Heart left ventricle (tissue), 16 donors: ENCODE measurements around the gene EVI5L. TPM values are rescaled to one million over a fixed set of nuclear protein-coding genes. Genes with fewer than 3 reads are reported as not detected.

ENCODE experiments used
- ATAC-seq, 4 donors: fragments of 200-7000 bp; cut with Tn5 transposase; one replicate each; pipeline ENCODE4 v1.9.1; 2020 to 2022; ENCODE audit warnings: moderate library complexity in 4 of 4, mild to moderate bottlenecking in 3 of 4, moderate number of reproducible peaks in 1 of 4
- DNase-seq, 5 donors: peaks; one replicate each; pipeline ENCODE4 v3.0.0-alpha.2; 2020
- H3K27ac ChIP-seq, 12 donors: fragments of 200-600 bp; sonication (generic) in 4 of 12; one replicate each; pipeline versions ENCODE4 v1.5.0 to v1.8.0; 2016 to 2022; ENCODE audit warnings: mild to moderate bottlenecking in 2 of 12
- H3K27me3 ChIP-seq, 9 donors: fragments of 200-600 bp; sonication (generic) in 2 of 9; one replicate each; pipeline versions ENCODE4 v1.5.1 to v1.8.0; 2016 to 2022; ENCODE audit warnings: mild to moderate bottlenecking in 3 of 9
- H3K36me3 ChIP-seq, 9 donors: fragments of 200-600 bp; sonication (generic) in 2 of 9; one replicate each; pipeline versions ENCODE4 v1.5.0 to v1.8.0; 2018 to 2022; ENCODE audit warnings: mild to moderate bottlenecking in 2 of 9
- H3K4me1 ChIP-seq, 12 donors: fragments of 200-600 bp; sonication (generic) in 4 of 12; one replicate each; pipeline versions ENCODE4 v1.5.0 to v1.8.0; 2016 to 2022; ENCODE audit warnings: mild to moderate bottlenecking in 3 of 12
- H3K4me3 ChIP-seq, 12 donors: fragments of 200-600 bp; sonication (generic) in 4 of 12; one replicate each; pipeline versions ENCODE4 v1.5.0 to v1.8.0; 2017 to 2022; ENCODE audit warnings: mild to moderate bottlenecking in 9 of 12, moderate library complexity in 4 of 12
- H3K9me3 ChIP-seq, 12 donors: fragments of 200-600 bp; sonication (generic) in 4 of 12; one replicate each; pipeline versions ENCODE4 v1.5.0 to v1.8.0; 2016 to 2022; ENCODE audit warnings: mild to moderate bottlenecking in 1 of 12
- POLR2A ChIP-seq, 2 donors: fragments of 450-650 bp; IDR thresholded peaks; one replicate each; pipeline ENCODE4 v1.6.1; 2017; ENCODE audit warnings: antibody characterized with exemption in 2 of 2, mild to moderate bottlenecking in 2 of 2, moderate library complexity in 2 of 2
- WGBS, 4 donors: extraction: QIAGEN DNeasy Blood & Tissue Kit in 2 of 4; methylation state at CpG; one replicate each; pipeline versions ENCODE4 v1.1.5 to v1.1.7; 2013 to 2018; 5-methylcytosine and 5-hydroxymethylcytosine counted together
- intact Hi-C, 10 donors: fragments of 100-400 bp; cut with DNase I; formaldehyde crosslinking; loops; one replicate each; pipeline versions ENCODE4 v1.11.1 to v1.14.2; 2022
- polyA plus RNA-seq, 2 donors: library from polyadenylated mRNA; stranded (reverse); fragments of 200-250 nt; gene quantifications; one replicate each; pipeline ENCODE4 v1.2.3, GENCODE V29; 2013
- total RNA-seq, 9 donors: library from RNA; depleted of rRNA in 2 of 9; stranded (reverse); fragments of >200 nt in 2 of 9; fragmentation: NEBNext Ultra II Directional in 3 of 9; extraction: Animal tissue kit (Norgen Biotek cat#: 25700) in 3 of 9; gene quantifications; one replicate each; pipeline versions ENCODE4 v1.1.0 to v1.2.4, GENCODE V29; 2016 to 2023
- TF ChIP-seq, protein P1 (sequence below), 12 donors: fragments of 200-600 bp; sonication (generic) in 4 of 12; IDR thresholded peaks; one replicate each; pipeline versions ENCODE4 v1.5.0 to v1.8.0; 2018 to 2022; ENCODE audit warnings: antibody characterized with exemption in 12 of 12, mild to moderate bottlenecking in 5 of 12
- donor health status: ischemic (EF 13 %, LVEDD 7.1; RV severe dilation, severe dysfunction).
- donor health status: healthy with polysubstance abuse.
- donor health status: DM: no; HTN: yes; CAD: no.
- donor health status: DM: no; HTN: no; CAD: no.
- donor health status: ischemic (EF 25% LVEDD 6.9; RV normal size, moderate dysfunction).
- donor health status: ischemic (EF 25% LVEDD 5.7; RV mildly dilated, moderate dysfunction).
- donor health status: healthy.
- donor health status: DM: yes; HTN: yes; CAD: no.
- donor health status: ischemic (EF 35%, LVEDD 5.7; RV mildly dilated, moderate dysfunction).
- donor health status: nonischemic (EF 11% LVEDD 7.7; RV severe dilation, severe dysfunction).
- donor health status: DM: yes; HTN: yes; CAD: no.
- donor health status: PGD.
- donor health status: ischemic (EF 29% LVEDD 5.4; RV normal size, mild dysfunction).
- donor health status: nonischemic (EF 23%, LVEDD 6.1; RV moderate dilation, normal function).

EVI5L gene
- total and polyA plus RNA-seq, 11 donors, result 18.2 to 41.9 (median 22.1) TPM

DNA sequence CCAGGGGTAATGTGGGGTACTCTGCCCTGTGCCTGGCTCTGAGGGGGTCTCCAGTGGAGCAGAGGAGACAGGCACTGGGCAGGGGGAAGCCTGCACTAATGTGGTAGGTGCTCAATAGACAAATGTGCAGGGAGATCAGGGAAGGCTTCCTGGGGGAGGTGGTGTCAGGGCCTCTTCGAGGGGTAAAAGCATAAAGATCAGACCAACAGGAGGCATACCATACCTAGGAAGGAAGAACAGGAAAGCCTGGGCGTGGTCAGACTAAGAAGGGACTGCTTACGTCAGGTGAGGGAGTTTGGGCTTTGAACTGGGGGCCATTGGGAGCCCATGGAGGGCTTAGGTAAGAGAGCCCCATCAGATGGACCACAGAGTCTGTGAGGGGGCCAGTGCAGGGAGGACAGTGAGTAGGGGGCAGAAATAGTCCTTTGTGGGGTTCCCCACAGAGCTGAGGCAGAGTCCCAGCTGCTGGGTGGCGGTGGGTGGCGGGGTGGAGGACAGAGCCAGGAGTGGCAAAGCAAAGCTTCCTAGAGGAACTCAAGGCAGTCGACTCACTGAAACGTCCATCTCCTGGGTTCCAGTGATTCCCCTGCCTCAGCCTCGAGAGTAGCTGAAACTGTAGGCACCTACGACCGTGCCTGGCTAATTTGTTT lies 35.4 kb downstream of the EVI5L start:
- TF ChIP-seq, protein P1, sequence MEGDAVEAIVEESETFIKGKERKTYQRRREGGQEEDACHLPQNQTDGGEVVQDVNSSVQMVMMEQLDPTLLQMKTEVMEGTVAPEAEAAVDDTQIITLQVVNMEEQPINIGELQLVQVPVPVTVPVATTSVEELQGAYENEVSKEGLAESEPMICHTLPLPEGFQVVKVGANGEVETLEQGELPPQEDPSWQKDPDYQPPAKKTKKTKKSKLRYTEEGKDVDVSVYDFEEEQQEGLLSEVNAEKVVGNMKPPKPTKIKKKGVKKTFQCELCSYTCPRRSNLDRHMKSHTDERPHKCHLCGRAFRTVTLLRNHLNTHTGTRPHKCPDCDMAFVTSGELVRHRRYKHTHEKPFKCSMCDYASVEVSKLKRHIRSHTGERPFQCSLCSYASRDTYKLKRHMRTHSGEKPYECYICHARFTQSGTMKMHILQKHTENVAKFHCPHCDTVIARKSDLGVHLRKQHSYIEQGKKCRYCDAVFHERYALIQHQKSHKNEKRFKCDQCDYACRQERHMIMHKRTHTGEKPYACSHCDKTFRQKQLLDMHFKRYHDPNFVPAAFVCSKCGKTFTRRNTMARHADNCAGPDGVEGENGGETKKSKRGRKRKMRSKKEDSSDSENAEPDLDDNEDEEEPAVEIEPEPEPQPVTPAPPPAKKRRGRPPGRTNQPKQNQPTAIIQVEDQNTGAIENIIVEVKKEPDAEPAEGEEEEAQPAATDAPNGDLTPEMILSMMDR (IDR thresholded peaks at IDR 0.05), result no peak
- TF ChIP-seq POLR2A (IDR thresholded peaks at IDR 0.05), result no peak
- DNase-seq (no peak), ATAC-seq (no peak)
- no peak overlapping the region for H3K27ac ChIP-seq
- H3K4me1 ChIP-seq, result peaks cover 4 to 40% (median 21%) of the 10 kb centered on the region in 12 donors
- no peak overlapping the region for H3K4me3 ChIP-seq
- H3K27me3 ChIP-seq, result peaks cover 0 to 62% (median 16%) of the 10 kb centered on the region in 9 donors
- no peaks in the 10 kb centered on the region for H3K9me3 ChIP-seq
- H3K36me3 ChIP-seq, result peaks cover 0 to 13% (median 0%) of the 10 kb centered on the region in 9 donors
- 45 to 59% (median 51%) methylated on average over 10 of the region's 10 CpGs for WGBS, 4 donors
- intact Hi-C loops, result loop anchor here in 1 of 10 donors (5.0 kb wide), 1 partner anchor 37 kb away; the partner anchor contains the start of gene MAP2K7

DNA sequence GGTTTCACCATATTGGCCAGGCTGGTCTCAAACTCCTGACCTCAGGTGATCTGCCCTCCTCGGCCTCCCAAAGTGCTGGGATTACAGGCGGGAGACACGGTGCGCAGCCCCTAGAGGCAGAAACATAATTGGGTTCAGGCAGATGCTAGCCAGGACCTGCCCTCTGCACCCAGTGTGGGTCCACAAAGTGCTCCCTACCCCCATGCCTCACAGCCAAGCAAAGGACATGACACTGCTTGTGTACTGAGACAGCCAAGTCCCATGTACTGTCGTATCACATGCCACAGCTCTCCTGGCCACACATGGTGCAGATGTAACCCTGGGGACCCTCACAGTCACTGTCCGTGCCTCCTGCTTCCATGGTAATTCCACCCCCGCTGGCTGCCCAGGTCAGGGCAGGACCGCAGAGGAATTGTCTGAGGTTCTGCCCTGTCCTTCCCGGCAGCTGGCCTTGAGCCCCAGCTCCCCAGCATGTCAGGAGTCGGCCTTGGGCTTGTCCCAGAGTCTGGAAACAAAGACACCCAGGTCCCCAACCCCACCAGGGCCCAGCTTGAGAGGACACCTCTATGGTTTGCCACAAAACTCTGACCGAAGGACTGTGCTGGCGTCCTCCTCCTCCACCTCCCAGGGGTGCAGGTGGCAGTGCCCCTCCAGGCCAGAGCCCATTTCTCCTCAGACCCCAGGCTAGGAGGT lies 36.5 kb downstream of the EVI5L start:
- H3K27ac ChIP-seq, result no peak overlapping the region
- peaks cover 0 to 58% (median 16%) of the 10 kb centered on the region in 9 donors for H3K27me3 ChIP-seq
- TF ChIP-seq, protein P1 (IDR thresholded peaks at IDR 0.05), result no peak
- TF ChIP-seq POLR2A (IDR thresholded peaks at IDR 0.05), result no peak
- intact Hi-C loops, result loop anchor here in 1 of 10 donors (5.0 kb wide), 1 partner anchor 36 kb away; the partner anchor contains the start of gene MAP2K7
- ATAC-seq (no peak), DNase-seq (no peak)
- H3K4me1 ChIP-seq, result peaks cover 4 to 41% (median 21%) of the 10 kb centered on the region in 12 donors
- WGBS, 4 donors, result 64 to 75% (median 67%) methylated on average over 8 to 12 of the region's 12 CpGs
- no peaks in the 10 kb centered on the region for H3K9me3 ChIP-seq
- no peak overlapping the region for H3K4me3 ChIP-seq
- H3K36me3 ChIP-seq, result peaks cover 0 to 13% (median 0%) of the 10 kb centered on the region in 9 donors

DNA sequence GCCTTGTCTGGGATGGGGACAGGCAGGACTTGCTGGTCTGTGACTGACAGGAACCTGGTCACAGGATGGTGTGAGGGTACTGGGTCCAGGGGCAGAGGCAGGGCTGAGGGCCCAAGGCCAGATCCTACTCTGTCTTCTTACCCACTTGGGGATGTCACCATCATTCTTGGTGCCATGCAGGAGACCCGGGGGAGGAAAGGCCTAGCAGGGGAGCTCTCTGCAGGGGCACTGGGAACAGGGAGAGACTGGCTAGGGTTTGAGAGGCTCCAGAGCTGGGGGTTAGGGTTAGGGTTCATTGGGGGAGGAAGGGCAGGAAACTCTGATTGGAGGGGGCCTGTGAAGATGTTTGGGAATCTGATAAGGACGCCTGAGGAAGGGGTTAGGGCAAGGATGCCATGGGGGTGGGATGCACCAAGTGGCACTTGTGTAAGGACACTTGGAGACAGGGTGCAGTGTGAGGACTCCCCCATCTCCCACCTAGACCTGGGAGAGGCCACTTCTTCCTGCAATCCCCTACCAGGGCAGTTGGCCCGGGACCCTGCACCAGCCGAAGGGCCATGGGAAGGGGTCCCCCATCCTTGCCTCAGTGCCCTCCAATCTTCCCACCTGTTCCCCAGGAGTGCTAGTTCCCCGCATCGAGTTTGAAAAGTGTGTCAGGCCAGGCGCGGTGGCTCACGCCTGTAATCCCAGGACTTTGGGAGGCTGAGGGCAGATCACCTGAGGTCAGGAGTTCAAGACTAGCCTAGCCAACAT lies 37.2 kb downstream of the EVI5L start:
- no peak for DNase-seq
- TF ChIP-seq, protein P1 (IDR thresholded peaks at IDR 0.05), result no peak
- TF ChIP-seq POLR2A (IDR thresholded peaks at IDR 0.05), result no peak

More for the DNA sequence above, 37.2 kb downstream of the EVI5L start:
- peaks cover 4 to 40% (median 18%) of the 10 kb centered on the region in 12 donors for H3K4me1 ChIP-seq
- H3K4me3 ChIP-seq, result no peak overlapping the region
- peaks cover 2 to 52% (median 16%) of the 10 kb centered on the region in 9 donors for H3K27me3 ChIP-seq
- H3K27ac ChIP-seq, result no peak overlapping the region
- peaks cover 0 to 13% (median 0%) of the 10 kb centered on the region in 9 donors for H3K36me3 ChIP-seq
- intact Hi-C loops, result loop anchor here in 1 of 10 donors (5.0 kb wide), 1 partner anchor 35 kb away; the partner anchor contains the start of gene MAP2K7
- 84 to 89% (median 85%) methylated on average over 9 of the region's 9 CpGs for WGBS, 4 donors
- no peak for ATAC-seq
- no peaks in the 10 kb centered on the region for H3K9me3 ChIP-seq
